SH-SY5Y (cell line): ENCODE data around the gene ELOVL1.

Source experiments
- GATA2 ChIP-seq: IDR thresholded peaks from 2 replicates; pipeline ENCODE4 v1.6.1; 2011; ENCODE audit warnings: mild to moderate bottlenecking, low read depth, low read length
- GATA3 ChIP-seq: IDR thresholded peaks from 2 replicates; pipeline ENCODE4 v1.6.1; 2011; ENCODE audit warnings: low read depth, mild to moderate bottlenecking, low read length, moderate library complexity

DNA sequence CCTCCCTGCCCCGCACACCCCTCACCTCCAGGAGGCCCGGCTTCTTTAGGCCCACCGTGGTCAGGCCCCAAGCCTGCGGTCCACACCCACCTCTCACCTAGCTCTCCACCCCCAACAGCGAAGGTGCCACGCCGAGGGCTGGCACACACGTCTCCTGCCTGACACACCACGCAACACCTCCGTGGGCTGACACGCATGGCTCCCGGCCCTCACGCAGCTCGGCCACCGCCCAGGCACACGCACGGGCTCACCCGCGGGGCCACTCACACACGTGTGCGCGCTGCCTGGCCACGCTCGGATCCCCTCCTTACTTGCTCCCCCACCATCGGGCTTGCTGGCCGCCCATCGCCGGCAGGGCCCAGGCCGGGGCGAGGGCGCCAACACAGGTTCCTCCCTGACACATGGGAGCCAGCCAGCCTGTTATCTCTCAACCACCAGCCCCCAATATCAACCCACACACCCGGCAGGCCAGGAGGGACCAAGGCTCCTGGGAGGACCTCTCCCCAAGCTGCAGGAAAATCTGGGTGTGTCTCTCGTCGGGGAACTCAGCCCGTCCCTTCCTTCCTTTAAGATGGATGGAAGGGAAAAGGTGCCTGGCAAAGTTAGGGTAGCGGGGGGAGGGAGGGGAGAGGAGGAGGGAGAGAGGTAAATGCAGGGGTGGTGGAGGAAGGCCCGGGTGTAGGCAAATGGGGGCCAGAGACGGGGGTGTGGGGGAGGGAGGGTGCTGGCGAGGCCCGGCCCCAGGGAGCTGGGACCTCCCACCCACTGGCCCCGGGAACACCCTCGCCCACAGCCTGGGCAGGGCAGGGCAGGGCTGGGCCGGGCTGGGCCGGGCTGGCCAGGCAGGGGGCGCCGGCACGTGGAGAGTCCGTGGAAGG, 546 bp downstream of the ELOVL1 start:
- no peak for TF ChIP-seq GATA2
- TF ChIP-seq GATA3, result no peak
